Activated CD4-positive, alpha-beta T cell treated with anti-CD3 and anti-CD28 coated beads, Interleukin-2, amount 50 U/mL, for 1 hour (primary cell): Measurements from ENCODE around the gene IL22.
A peak's percentile ranks its signal among the peaks of the same experiment; 100 is the strongest.

Experiments used
- DNase-seq: peaks from one replicate; pipeline ENCODE4 v3.0.0-alpha.2; 2020

The IL22 gene

GRCh38 chr12:68263366-68263765, 10.0 kb upstream of the IL22 start:
- DNase-seq = no peak

- no peak for DNase-seq
Observed at GRCh38 chr12:68261896-68262295, 8.5 kb upstream of the IL22 start.

GRCh38 chr12:68260153-68260552, 6.7 kb upstream of the IL22 start:
- DNase-seq = no peak

GRCh38 chr12:68259318-68259940, 6.0 kb upstream of the IL22 start:
- DNase-seq = no peak

- no peak for DNase-seq
Observed at GRCh38 chr12:68252077-68252476, 1.3 kb downstream of the IL22 start.

GRCh38 chr12:68250454-68250853, 3.0 kb downstream of the IL22 start:
- DNase-seq = no peak

- no peak for DNase-seq
Observed at GRCh38 chr12:68247785-68248184, 5.6 kb downstream of the IL22 start.

- no peak for DNase-seq
Observed at GRCh38 chr12:68246350-68246749, 7.1 kb downstream of the IL22 start.

GRCh38 chr12:68245180-68246021, 8.0 kb downstream of the IL22 start:
- no peak for DNase-seq

- no peak for DNase-seq
Observed at GRCh38 chr12:68242777-68243176, 10.6 kb downstream of the IL22 start.

- DNase-seq = peak; percentile 13
Observed at GRCh38 chr12:68240975-68241374, 12.4 kb downstream of the IL22 start.

GRCh38 chr12:68240079-68240478, 13.3 kb downstream of the IL22 start:
- no peak for DNase-seq

- DNase-seq = no peak
Observed at GRCh38 chr12:68239309-68239982, 14.0 kb downstream of the IL22 start.

- no peak for DNase-seq
Observed at GRCh38 chr12:68237619-68238018, 15.8 kb downstream of the IL22 start.

- no peak for DNase-seq
Observed at GRCh38 chr12:68237078-68237477, 16.3 kb downstream of the IL22 start.

- peak; percentile 10 for DNase-seq
Observed at GRCh38 chr12:68236421-68237059, 16.9 kb downstream of the IL22 start.

GRCh38 chr12:68235576-68235975, 17.8 kb downstream of the IL22 start:
- no peak for DNase-seq

- DNase-seq = no peak
Observed at GRCh38 chr12:68234140-68234539, 19.3 kb downstream of the IL22 start.

- DNase-seq = no peak
Observed at GRCh38 chr12:68233498-68233897, 19.9 kb downstream of the IL22 start.

GRCh38 chr12:68231691-68232090, 21.7 kb downstream of the IL22 start:
- DNase-seq = no peak

- no peak for DNase-seq
Observed at GRCh38 chr12:68231229-68231628, 22.2 kb downstream of the IL22 start.

GRCh38 chr12:68229956-68230355, 23.4 kb downstream of the IL22 start:
- DNase-seq = no peak

- no peak for DNase-seq
Observed at GRCh38 chr12:68227356-68227755, 26.0 kb downstream of the IL22 start.
